Keratinocyte (primary cell): ENCODE data around the gene ASTN2.

Experiments
- CTCF ChIP-seq, 3 experiments: IDR thresholded peaks in 1 of 3; conservative IDR thresholded peaks in 1 of 3; optimal IDR thresholded peaks in 1 of 3; 2 replicates in 2 of 3; 3 replicates in 1 of 3; pipeline versions ENCODE3 to v1.5.1; 2011; ENCODE audit warnings: low read length in 3 of 3, mild to moderate bottlenecking in 3 of 3, moderate library complexity in 2 of 3, control low read depth in 1 of 3, inconsistent platforms in 1 of 3; ENCODE audit not compliant: insufficient read depth in 2 of 3; ENCODE audit errors: extremely low read depth in 1 of 3
- EZH2 ChIP-seq: IDR thresholded peaks from one replicate; pipeline ENCODE4 v1.6.1; 2012; ENCODE audit warnings: inconsistent platforms, mild to moderate bottlenecking, low read length, moderate library complexity

GRCh38 chr9:117182046-117182445 lies 232.8 kb downstream of the ASTN2 start:
- TF ChIP-seq EZH2 (no peak), CTCF (optimal IDR thresholded peaks at IDR 0.05 in 1 of 3, IDR thresholded peaks at IDR 0.05 in 1 of 3, conservative IDR thresholded peaks at IDR 0.05 in 1 of 3; ENCODE audit: extremely low read depth in 1 of 3, insufficient read depth in 2 of 3, low read length in 3 of 3) (no peak)
